ENCODE results near the gene SLC16A12. TPM values are rescaled to one million over a fixed set of nuclear protein-coding genes. Genes with fewer than 3 reads are reported as not detected.

The SLC16A12 gene
- polyA plus RNA-seq, 1 donor (not counting 4 experiments of a cell fraction or from before 2014, with no cell fraction given): 0.10 TPM

DNA sequence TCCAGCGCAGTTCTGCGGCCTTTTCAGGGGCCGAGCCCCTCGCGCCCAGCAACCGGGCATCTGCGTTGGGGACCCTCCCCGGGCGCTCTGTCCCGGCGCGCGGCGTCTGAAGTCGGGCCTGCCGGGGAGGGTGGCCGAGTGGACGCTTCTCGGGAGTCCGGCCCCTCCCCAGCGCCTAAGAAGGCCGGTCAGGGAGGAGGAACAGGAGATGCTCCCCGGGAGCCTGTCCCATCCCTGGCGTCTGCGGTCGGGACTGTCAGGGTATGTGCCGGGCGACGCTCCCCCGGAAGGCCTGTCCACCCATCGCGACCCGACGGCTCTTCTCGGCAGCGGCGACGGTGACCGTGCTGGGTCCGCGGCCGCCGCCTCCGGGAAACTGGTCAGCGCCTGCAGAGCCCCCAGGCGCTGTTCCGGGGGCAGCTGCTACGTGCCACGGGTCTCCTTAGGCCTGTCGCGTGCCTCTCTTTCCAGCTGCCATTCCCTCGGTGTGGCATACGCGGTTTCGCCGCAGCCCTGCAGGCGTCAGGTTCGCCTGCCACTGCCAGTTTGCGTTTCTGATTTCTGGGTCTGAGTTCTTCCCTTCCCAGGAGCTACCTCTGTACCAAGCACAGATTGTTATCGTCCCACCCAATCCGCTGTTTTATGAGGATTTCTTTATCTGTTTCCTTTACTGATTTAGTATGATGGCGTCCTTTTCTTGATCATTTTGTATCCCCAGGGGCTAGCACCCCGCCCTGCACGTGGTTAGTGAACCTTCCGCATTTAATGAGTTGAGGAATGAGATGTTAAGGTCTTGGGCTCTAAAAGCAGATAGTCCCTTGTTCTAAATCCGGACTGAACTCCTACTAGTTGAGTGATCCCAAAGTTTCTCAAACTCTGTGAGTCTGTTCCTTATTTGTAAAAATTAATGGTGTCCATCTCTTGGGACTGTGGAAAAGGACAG, 120.2 kb downstream of the SLC16A12 start:
- no peaks in the 10 kb centered on the region for H3K9me3 ChIP-seq (ENCODE audit: control insufficient read depth, low read depth, low read length)
- FAIRE-seq: no peak
- H3K27ac ChIP-seq (ENCODE audit: control insufficient read depth, insufficient read depth, low read length): peak overlapping the region; percentile 82
- H3K36me3 ChIP-seq (ENCODE audit: control insufficient read depth in 2 of 2, extremely low read depth in 1 of 2, insufficient read depth in 2 of 2, low read length in 2 of 2): peaks cover 2 to 4% of the 10 kb centered on the region in 2 experiments
- peak overlapping the region; percentile 79 for H3K9ac ChIP-seq (ENCODE audit: control insufficient read depth, extremely low read depth, insufficient read depth, low read length)
- H3K27me3 ChIP-seq (ENCODE audit: control insufficient read depth, extremely low read depth, insufficient read depth, low read length): no peaks in the 10 kb centered on the region
- peaks cover 8% of the 10 kb centered on the region for H3K4me1 ChIP-seq (ENCODE audit: control insufficient read depth, extremely low read depth, insufficient read depth, low read length)
- peak overlapping the region; percentile 93 for H2AFZ ChIP-seq (ENCODE audit: control insufficient read depth, low read length)
- dilution Hi-C loops (cut with MboI; ENCODE audit: extremely low pct_ligation_motif_present, low sequenced_read_pairs): no loop called here
- H4K20me1 ChIP-seq (ENCODE audit: control insufficient read depth, extremely low read depth, insufficient read depth, low read length): no peaks in the 10 kb centered on the region
- DNase-seq (ENCODE audit: low read depth, low spot score): no peak
- H3K9me1 ChIP-seq (ENCODE audit: control insufficient read depth, extremely low read depth, insufficient read depth, low read length): no peaks in the 10 kb centered on the region
- TF ChIP-seq, protein P1, sequence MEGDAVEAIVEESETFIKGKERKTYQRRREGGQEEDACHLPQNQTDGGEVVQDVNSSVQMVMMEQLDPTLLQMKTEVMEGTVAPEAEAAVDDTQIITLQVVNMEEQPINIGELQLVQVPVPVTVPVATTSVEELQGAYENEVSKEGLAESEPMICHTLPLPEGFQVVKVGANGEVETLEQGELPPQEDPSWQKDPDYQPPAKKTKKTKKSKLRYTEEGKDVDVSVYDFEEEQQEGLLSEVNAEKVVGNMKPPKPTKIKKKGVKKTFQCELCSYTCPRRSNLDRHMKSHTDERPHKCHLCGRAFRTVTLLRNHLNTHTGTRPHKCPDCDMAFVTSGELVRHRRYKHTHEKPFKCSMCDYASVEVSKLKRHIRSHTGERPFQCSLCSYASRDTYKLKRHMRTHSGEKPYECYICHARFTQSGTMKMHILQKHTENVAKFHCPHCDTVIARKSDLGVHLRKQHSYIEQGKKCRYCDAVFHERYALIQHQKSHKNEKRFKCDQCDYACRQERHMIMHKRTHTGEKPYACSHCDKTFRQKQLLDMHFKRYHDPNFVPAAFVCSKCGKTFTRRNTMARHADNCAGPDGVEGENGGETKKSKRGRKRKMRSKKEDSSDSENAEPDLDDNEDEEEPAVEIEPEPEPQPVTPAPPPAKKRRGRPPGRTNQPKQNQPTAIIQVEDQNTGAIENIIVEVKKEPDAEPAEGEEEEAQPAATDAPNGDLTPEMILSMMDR (optimal IDR thresholded peaks at IDR 0.05 in 1 of 3, IDR thresholded peaks at IDR 0.05 in 1 of 3, conservative IDR thresholded peaks at IDR 0.05 in 1 of 3; ENCODE audit: extremely low read depth in 1 of 3, insufficient read depth in 2 of 3, low read length in 3 of 3): no peak
- no peak for TF ChIP-seq EZH2 (IDR thresholded peaks at IDR 0.05; ENCODE audit: low read length)
- H3K79me2 ChIP-seq (ENCODE audit: control insufficient read depth, insufficient read depth, low read length): peaks cover 24% of the 10 kb centered on the region
- peak overlapping the region; percentile 63 to 92 (median 83) for H3K4me3 ChIP-seq (ENCODE audit: control insufficient read depth in 2 of 3, extremely low read depth in 1 of 3, insufficient read depth in 2 of 3, low read depth in 1 of 3, low read length in 3 of 3)
- peak overlapping the region; percentile 92 for H3K4me2 ChIP-seq (ENCODE audit: control insufficient read depth, extremely low read depth, insufficient read depth, low read depth, low read length)

DNA sequence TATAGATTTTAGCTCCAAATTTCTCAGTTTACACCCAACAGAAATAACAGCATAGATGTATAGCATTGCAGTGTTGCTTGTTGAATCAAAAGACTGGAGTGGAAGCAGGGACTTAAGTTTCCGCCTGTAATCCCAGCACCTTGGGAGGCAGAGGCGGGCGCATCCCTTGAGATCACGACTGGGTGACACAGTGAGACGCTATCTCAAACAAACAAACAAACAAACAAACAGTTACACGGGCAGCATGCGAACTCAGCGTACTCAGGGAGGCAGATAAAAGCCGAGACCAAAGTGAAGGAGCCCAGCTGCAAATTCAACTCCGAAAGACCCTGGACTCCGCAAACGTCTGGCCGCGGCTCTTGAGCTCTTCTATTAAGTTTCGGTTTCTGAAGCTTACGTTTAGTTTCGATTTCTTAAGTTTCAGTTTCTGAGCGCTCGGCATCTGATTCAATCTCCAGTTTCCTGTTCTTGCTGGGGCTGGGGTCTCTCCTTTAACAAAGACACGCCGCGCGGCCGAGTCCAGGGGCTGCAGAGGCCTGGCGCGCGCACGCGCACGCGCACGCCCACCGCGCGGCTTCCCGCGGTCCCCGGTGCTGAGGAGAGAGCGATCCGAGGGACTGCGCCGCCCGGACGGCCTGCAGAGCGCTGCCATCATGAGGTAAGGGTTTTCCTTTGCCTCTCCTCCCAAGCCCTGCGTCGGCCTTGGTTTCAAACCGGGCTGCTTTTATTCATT, 121.1 kb downstream of the SLC16A12 start, which contains the start of gene IFIT5:
TSS of gene IFIT5 (plus strand) at position 423 of the 733 bp plus-strand sequence. CDS start at position 654, 231 bp downstream.
- peak; percentile 20 for FAIRE-seq
- peak within 1 kb of the TSS; percentile 79 for H3K9ac ChIP-seq (ENCODE audit: control insufficient read depth, extremely low read depth, insufficient read depth, low read length)
- no peaks in the 10 kb centered on the region for H3K9me1 ChIP-seq (ENCODE audit: control insufficient read depth, extremely low read depth, insufficient read depth, low read length)
- H3K4me3 ChIP-seq (ENCODE audit: control insufficient read depth in 2 of 3, extremely low read depth in 1 of 3, insufficient read depth in 2 of 3, low read depth in 1 of 3, low read length in 3 of 3): peak within 1 kb of the TSS; percentile 63 to 92 (median 83)
- dilution Hi-C loops (cut with MboI; ENCODE audit: extremely low pct_ligation_motif_present, low sequenced_read_pairs): no loop called here
- no peaks in the 10 kb centered on the region for H3K27me3 ChIP-seq (ENCODE audit: control insufficient read depth, extremely low read depth, insufficient read depth, low read length)
- peak within 1 kb of the TSS; percentile 82 for H3K27ac ChIP-seq (ENCODE audit: control insufficient read depth, insufficient read depth, low read length)
- H3K36me3 ChIP-seq (ENCODE audit: control insufficient read depth in 2 of 2, extremely low read depth in 1 of 2, insufficient read depth in 2 of 2, low read length in 2 of 2): peaks cover 2 to 4% of the 10 kb centered on the region in 2 experiments
- peaks cover 8% of the 10 kb centered on the region for H3K4me1 ChIP-seq (ENCODE audit: control insufficient read depth, extremely low read depth, insufficient read depth, low read length)
- DNase-seq (ENCODE audit: low read depth, low spot score): no peak
- H3K9me3 ChIP-seq (ENCODE audit: control insufficient read depth, low read depth, low read length): no peaks in the 10 kb centered on the region
- peak within 1 kb of the TSS; percentile 92 for H3K4me2 ChIP-seq (ENCODE audit: control insufficient read depth, extremely low read depth, insufficient read depth, low read depth, low read length)
- peaks cover 24% of the 10 kb centered on the region for H3K79me2 ChIP-seq (ENCODE audit: control insufficient read depth, insufficient read depth, low read length)
- TF ChIP-seq, protein P1 (optimal IDR thresholded peaks at IDR 0.05 in 1 of 3, IDR thresholded peaks at IDR 0.05 in 1 of 3, conservative IDR thresholded peaks at IDR 0.05 in 1 of 3; ENCODE audit: extremely low read depth in 1 of 3, insufficient read depth in 2 of 3, low read length in 3 of 3): peak in 1 of 3 experiments; percentile 12
- TF ChIP-seq EZH2 (IDR thresholded peaks at IDR 0.05; ENCODE audit: low read length): no peak
- H4K20me1 ChIP-seq (ENCODE audit: control insufficient read depth, extremely low read depth, insufficient read depth, low read length): no peaks in the 10 kb centered on the region
- peak within 1 kb of the TSS; percentile 93 for H2AFZ ChIP-seq (ENCODE audit: control insufficient read depth, low read length)

All from keratinocyte (primary cell).